Measurements from ENCODE around the gene LYPD3. TPM values are rescaled to one million over a fixed set of nuclear protein-coding genes. Genes with fewer than 3 reads are reported as not detected.
A peak's percentile ranks its signal among the peaks of the same experiment; 100 is the strongest.

The LYPD3 gene
- total RNA-seq, 1 donor from 2014 or later = 0.60 TPM

DNA sequence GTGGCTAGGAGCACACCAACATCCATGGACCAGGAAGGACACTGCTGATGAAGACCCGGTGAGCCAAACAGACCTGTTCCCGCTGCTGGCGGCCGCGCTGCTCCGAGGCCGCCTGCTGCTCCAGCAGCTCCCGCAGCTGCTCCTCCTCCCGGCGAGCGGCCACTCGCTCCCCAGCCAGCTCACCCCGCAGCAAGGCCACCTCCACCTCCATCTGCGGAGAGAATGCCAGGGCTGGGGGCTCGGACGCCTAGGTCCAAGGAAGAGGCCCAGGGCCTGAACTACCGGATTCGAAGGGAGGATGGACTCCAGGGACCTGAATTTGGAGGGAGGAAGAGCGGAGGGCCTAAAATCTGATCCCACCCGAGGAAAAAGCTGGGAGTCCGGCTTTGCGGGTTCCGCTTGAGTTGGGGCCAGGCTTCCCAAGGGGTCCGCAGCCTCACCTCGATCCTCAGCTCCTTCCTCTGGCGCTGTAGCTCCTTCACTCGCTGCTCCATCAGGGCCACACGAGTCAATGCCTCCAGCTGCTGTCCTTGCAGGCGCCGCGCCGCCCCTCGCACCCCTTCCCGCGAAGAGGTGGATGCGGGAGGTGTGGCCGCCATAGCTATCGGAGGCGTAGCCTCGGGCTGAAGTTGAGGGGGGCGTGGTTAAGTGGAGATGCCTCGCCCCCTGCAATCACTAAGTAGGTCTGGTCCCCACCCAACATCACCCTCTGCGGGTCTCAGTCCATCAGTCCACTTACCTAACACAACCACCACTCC lies 36.4 kb upstream of the LYPD3 start:
- Mint-ChIP-seq H3K4me1 (ENCODE audit: low read depth) (peaks cover 30% of the 10 kb centered on the region), H3K27me3 (peaks cover 10% of the 10 kb centered on the region), H3K9me3 (ENCODE audit: low read depth) (no peaks in the 10 kb centered on the region), H3K36me3 (ENCODE audit: insufficient read depth) (peaks cover 12% of the 10 kb centered on the region), H3K27ac (no peak overlapping the region), H3K4me3 (ENCODE audit: low read depth) (peak overlapping the region; percentile 38)
- DNase-seq (ENCODE audit: low spot score, unreplicated experiment) = no peak
- TF ChIP-seq, protein P1, sequence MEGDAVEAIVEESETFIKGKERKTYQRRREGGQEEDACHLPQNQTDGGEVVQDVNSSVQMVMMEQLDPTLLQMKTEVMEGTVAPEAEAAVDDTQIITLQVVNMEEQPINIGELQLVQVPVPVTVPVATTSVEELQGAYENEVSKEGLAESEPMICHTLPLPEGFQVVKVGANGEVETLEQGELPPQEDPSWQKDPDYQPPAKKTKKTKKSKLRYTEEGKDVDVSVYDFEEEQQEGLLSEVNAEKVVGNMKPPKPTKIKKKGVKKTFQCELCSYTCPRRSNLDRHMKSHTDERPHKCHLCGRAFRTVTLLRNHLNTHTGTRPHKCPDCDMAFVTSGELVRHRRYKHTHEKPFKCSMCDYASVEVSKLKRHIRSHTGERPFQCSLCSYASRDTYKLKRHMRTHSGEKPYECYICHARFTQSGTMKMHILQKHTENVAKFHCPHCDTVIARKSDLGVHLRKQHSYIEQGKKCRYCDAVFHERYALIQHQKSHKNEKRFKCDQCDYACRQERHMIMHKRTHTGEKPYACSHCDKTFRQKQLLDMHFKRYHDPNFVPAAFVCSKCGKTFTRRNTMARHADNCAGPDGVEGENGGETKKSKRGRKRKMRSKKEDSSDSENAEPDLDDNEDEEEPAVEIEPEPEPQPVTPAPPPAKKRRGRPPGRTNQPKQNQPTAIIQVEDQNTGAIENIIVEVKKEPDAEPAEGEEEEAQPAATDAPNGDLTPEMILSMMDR (IDR thresholded peaks at IDR 0.05; ENCODE audit: unreplicated experiment) = no peak

DNA sequence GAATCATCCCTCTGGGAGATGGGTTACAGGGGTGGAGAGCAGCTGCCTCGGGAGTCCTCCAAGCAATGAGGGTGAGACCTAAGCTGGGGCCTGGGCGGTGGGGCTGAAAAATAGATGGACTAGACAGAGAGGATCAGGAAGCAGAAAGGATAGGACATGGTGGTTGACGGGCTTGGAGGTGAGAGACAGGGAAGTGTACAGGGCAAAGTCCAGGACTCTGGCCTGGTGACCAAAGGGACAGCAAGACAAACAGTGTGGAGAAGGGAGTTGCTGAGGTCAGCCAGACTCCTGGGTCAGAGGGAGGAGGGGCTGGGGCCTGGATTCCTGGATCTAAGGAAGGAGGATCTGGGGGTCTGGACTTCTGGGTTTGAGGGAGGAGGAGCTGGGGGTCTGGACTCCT lies 33.6 kb upstream of the LYPD3 start:
- peaks cover 18% of the 10 kb centered on the region for H3K36me3 Mint-ChIP-seq (ENCODE audit: insufficient read depth)
- peaks cover 23% of the 10 kb centered on the region for H3K4me1 Mint-ChIP-seq (ENCODE audit: low read depth)
- DNase-seq (ENCODE audit: low spot score, unreplicated experiment) = no peak
- no peak overlapping the region for H3K4me3 Mint-ChIP-seq (ENCODE audit: low read depth)
- H3K27me3 Mint-ChIP-seq = peaks cover 10% of the 10 kb centered on the region
- H3K27ac Mint-ChIP-seq = peak overlapping the region; percentile 90
- H3K9me3 Mint-ChIP-seq (ENCODE audit: low read depth) = no peaks in the 10 kb centered on the region
- TF ChIP-seq, protein P1 (IDR thresholded peaks at IDR 0.05; ENCODE audit: unreplicated experiment) = no peak

DNA sequence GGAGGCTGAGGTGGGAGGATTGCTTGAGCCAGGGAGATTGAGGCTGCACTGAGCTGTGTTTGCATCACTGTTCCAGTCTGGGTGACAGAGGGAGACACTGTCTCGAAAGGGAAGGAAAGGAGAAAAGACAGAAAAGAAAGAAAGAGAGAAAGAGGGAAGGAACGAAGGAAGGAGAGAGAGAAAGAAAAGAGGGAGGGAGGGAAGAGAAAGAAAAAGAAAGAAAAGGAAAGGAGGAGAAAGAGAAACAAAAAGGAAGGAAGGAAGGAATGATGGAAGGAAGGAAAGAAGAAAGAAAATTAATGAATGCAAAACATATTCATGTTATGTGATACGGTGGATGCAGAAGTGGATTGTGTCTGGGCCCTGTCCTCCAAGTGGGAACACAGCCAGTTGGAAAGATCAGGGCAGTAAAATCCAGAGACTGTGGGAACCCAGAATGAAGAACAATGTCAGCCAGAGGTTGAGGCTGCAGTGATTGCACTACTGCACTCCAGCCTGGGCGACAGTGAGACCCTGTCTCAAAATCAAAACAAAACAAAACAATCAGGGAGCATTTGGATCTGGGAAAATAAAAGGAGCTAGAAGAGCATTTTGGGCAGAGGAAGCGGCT lies 32.9 kb upstream of the LYPD3 start:
- no peak overlapping the region for H3K4me3 Mint-ChIP-seq (ENCODE audit: low read depth)
- peaks cover 6% of the 10 kb centered on the region for H3K27me3 Mint-ChIP-seq
- H3K27ac Mint-ChIP-seq = no peak overlapping the region
- DNase-seq (ENCODE audit: low spot score, unreplicated experiment) = no peak
- peaks cover 20% of the 10 kb centered on the region for H3K4me1 Mint-ChIP-seq (ENCODE audit: low read depth)
- peaks cover 18% of the 10 kb centered on the region for H3K36me3 Mint-ChIP-seq (ENCODE audit: insufficient read depth)
- TF ChIP-seq, protein P1 (IDR thresholded peaks at IDR 0.05; ENCODE audit: unreplicated experiment) = no peak
- H3K9me3 Mint-ChIP-seq (ENCODE audit: low read depth) = no peaks in the 10 kb centered on the region

DNA sequence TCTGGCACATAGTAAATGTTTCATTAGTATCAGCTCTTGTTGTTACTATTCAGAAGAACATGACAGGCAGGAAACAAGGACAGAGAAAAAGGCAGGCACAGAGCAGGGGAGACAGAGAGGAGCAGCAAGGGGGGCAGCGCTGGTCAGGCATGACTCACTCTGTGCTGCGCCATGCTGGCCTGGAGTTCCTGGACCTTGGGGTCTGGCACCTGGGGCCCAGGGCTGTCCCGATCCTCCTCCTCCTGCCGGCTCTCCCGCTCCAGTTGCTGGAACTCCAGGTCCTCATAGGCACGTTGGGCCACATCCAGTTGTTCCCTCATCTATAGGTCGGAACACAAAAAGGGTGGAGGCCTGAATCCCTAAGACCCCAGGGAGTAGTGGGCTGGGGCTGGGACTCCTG lies 31.6 kb upstream of the LYPD3 start:
- DNase-seq (ENCODE audit: low spot score, unreplicated experiment) = no peak
- H3K4me1 Mint-ChIP-seq (ENCODE audit: low read depth) = peaks cover 16% of the 10 kb centered on the region

DNA sequence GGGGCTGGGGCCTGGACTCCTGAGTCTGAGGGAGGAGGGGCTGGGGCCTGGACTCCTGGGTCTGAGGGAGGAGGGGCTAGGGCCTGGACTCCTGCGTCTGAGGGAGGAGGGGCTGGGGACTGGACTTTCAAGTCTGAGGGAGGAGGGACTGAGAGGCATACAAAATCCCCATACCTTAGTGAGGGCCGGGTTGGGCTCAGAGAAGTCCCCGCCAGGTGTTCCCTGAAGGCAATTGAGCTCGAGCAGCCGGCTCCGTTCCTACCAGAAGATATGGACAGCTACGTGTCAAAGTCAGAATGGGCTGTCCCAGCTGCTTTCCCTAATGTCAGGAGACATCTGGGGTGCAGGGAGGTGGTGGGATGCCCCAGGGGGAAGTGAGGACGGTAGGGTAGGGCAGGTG lies 29.7 kb upstream of the LYPD3 start:
- TF ChIP-seq, protein P1 (IDR thresholded peaks at IDR 0.05; ENCODE audit: unreplicated experiment) = no peak
- no peak overlapping the region for H3K4me3 Mint-ChIP-seq (ENCODE audit: low read depth)

More for the DNA sequence above, 31.6 kb upstream of the LYPD3 start:
- no peaks in the 10 kb centered on the region for H3K9me3 Mint-ChIP-seq (ENCODE audit: low read depth)
- no peak overlapping the region for H3K4me3 Mint-ChIP-seq (ENCODE audit: low read depth)
- H3K27ac Mint-ChIP-seq = no peak overlapping the region
- peaks cover 11% of the 10 kb centered on the region for H3K36me3 Mint-ChIP-seq (ENCODE audit: insufficient read depth)
- no peaks in the 10 kb centered on the region for H3K27me3 Mint-ChIP-seq
- TF ChIP-seq, protein P1 (IDR thresholded peaks at IDR 0.05; ENCODE audit: unreplicated experiment) = no peak

More for the DNA sequence above, 29.7 kb upstream of the LYPD3 start:
- Mint-ChIP-seq H3K27me3 (no peaks in the 10 kb centered on the region), H3K4me1 (ENCODE audit: low read depth) (peaks cover 15% of the 10 kb centered on the region), H3K27ac (no peak overlapping the region), H3K36me3 (ENCODE audit: insufficient read depth) (peaks cover 10% of the 10 kb centered on the region), H3K9me3 (ENCODE audit: low read depth) (no peaks in the 10 kb centered on the region)
- DNase-seq (ENCODE audit: low spot score, unreplicated experiment) = no peak
